DND-41 (cell line): Measurements from ENCODE around the gene BCKDK.

Experiments used
- EZH2 ChIP-seq: IDR thresholded peaks from 3 replicates; pipeline ENCODE4 v1.6.1; 2012; ENCODE audit warnings: borderline replicate concordance, low read depth, mild to moderate bottlenecking, moderate library complexity, low read length, inconsistent platforms; ENCODE audit not compliant: severe bottlenecking
- TF ChIP-seq, protein P1 (sequence below): IDR thresholded peaks from 2 replicates; pipeline ENCODE4 v1.5.1; 2012; ENCODE audit warnings: borderline replicate concordance, low read length, moderate library complexity, mild to moderate bottlenecking; ENCODE audit not compliant: poor library complexity, severe bottlenecking; ENCODE audit errors: extremely low read depth

DNA sequence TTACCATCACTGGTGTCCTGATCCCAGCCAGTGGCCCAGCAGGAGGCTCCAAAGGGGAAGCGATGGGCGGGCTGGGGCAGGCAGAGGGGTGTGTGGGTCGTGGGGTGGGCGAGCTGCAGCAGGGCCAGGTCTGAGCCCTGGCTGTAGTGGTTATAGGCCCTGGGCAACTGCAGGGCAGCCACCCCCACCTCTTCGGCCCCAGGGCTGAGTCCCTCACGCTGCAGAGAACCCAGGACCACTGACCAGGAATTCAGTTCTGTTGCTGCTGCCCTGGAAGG lies 21.6 kb upstream of the BCKDK start:
- TF ChIP-seq, protein P1, sequence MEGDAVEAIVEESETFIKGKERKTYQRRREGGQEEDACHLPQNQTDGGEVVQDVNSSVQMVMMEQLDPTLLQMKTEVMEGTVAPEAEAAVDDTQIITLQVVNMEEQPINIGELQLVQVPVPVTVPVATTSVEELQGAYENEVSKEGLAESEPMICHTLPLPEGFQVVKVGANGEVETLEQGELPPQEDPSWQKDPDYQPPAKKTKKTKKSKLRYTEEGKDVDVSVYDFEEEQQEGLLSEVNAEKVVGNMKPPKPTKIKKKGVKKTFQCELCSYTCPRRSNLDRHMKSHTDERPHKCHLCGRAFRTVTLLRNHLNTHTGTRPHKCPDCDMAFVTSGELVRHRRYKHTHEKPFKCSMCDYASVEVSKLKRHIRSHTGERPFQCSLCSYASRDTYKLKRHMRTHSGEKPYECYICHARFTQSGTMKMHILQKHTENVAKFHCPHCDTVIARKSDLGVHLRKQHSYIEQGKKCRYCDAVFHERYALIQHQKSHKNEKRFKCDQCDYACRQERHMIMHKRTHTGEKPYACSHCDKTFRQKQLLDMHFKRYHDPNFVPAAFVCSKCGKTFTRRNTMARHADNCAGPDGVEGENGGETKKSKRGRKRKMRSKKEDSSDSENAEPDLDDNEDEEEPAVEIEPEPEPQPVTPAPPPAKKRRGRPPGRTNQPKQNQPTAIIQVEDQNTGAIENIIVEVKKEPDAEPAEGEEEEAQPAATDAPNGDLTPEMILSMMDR: no peak
- no peak for TF ChIP-seq EZH2
